GM12865 (cell line): ENCODE results near the gene NPM1.

ENCODE experiments used
- DNase-seq: peaks from one replicate; pipeline ENCODE4 v3.0.0; 2010; ENCODE audit warnings: low read depth
- H3K4me3 ChIP-seq: 2 replicates; pipeline ENCODE4 v1.5.1; 2011; ENCODE audit warnings: mild to moderate bottlenecking, low read depth, low read length, control low read depth
- TF ChIP-seq, protein P1 (sequence below): IDR thresholded peaks from 2 replicates; pipeline ENCODE4 v1.5.1; 2011; ENCODE audit warnings: low read length, control low read depth, low read depth, inconsistent platforms; ENCODE audit not compliant: insufficient read depth; ENCODE audit errors: missing control alignments

Gene NPM1

DNA sequence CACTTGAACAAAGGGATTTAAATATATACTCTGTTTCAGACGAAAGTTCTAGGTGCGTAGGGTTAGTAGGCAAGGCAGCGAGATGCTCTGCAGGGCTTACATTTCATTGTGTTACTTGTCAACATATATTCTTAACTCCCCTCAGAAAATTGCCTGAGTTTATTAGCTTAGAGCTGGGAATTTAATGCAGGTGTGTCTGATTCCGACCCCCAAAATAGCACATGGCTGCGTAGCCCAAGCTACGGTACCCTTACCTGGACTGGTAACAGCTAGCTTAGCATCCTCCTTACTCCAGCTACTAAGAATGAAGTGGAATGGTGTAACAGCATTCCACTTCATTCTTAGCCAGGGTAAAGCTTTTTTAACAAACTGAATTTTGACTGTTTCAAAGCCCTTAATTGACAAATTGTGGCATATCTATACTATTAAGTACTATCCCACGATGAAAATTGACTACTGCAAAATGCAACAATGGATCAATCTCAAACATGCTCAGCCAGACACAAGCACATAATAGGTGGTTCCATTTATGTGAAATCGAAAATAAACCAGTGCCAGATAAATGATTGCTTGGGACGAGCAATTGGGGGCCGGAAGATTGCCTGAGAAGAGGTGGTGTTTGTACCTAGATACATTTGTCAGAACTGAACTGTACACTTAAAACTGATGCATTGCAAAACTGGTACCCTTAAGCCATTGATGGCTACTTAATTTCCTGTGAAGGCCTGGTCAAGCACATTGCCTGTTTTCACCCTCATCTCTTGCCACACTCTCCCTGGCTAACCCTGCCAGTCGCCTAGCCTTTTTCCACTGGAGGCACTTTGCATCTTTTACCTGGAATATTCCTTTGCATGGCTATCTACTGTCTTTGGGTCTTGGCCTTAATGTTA, 28.8 kb downstream of the NPM1 start:
- no peak overlapping the region for H3K4me3 ChIP-seq
- TF ChIP-seq, protein P1, sequence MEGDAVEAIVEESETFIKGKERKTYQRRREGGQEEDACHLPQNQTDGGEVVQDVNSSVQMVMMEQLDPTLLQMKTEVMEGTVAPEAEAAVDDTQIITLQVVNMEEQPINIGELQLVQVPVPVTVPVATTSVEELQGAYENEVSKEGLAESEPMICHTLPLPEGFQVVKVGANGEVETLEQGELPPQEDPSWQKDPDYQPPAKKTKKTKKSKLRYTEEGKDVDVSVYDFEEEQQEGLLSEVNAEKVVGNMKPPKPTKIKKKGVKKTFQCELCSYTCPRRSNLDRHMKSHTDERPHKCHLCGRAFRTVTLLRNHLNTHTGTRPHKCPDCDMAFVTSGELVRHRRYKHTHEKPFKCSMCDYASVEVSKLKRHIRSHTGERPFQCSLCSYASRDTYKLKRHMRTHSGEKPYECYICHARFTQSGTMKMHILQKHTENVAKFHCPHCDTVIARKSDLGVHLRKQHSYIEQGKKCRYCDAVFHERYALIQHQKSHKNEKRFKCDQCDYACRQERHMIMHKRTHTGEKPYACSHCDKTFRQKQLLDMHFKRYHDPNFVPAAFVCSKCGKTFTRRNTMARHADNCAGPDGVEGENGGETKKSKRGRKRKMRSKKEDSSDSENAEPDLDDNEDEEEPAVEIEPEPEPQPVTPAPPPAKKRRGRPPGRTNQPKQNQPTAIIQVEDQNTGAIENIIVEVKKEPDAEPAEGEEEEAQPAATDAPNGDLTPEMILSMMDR, result no peak
- DNase-seq, result no peak

DNA sequence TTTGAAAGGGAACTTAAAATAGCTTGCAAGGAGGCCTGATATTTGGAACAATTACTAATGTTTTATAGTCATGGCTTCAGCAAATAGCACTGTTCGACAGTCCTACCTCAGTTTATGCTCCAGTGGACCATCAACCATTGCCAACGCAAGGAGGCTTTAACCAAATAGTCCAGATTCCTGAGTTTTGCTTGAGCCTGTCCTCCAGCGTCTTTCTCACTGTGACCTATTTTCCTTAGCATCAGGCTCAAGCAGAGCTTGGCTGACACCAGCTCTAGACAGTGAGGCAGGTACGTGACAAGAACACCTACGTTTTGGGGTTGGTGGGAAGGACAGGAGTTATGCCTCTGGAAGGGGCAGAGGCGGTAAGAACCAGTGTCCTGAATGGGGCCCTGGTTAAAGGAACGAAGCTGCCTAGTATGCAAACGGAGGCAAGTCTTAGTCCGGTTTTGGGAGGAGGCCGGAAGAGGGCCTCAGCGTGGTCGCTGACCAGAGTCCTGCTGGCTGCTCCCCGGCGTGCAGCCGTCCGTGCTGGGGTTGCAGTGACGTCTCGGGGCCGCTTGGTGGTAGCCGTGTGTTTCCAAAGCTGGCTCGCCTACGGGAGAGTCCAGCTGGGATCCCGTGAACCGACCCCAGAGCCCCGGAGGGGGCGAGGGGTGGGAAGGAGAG, 30.8 kb downstream of the NPM1 start:
- peak; percentile 74 for DNase-seq
- no peak overlapping the region for H3K4me3 ChIP-seq
- TF ChIP-seq, protein P1, result peak; percentile 89

DNA sequence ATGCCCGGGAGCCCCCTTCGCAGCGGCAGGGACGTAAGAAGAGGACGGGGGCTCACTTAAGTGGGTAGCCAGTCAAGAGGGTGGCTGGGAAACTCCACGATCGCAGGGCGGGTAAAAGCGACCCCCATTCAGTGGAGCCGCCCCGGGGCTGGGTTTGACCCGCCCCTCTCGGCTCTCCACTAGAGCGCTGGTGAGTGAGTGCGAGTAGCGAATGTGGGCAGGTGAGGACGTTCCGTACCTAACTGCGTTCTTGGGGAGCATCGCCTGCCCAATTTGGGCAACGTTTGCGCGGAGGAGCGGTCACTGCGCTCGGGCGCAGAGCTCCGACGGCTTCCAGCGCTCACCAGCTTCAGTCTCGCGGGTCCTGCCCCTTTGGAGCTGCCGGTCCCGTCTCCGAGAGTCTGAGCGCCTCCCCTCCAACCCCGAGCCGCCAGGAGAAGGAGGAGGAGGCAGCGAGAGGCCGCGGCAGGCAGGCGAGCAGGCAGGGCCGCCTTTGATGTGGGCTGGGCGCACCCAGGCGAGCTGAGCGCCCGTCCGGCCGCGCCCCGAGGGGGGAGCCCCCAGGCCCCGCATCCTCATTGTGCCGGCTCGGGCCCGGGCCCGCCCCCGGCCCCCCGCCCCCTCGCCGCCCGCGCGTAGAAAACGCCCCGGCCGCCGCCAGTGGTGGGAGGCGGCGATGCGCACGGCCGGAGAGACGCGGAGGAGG, 31.5 kb downstream of the NPM1 start, which contains the start of gene FGF18:
TSS of gene FGF18 (plus strand) at position 666 of the 706 bp plus-strand sequence. CDS start 553 bp downstream, outside the sequence.
- DNase-seq, result peak; percentile 58
- H3K4me3 ChIP-seq, result peak within 1 kb of the TSS; percentile 39
- TF ChIP-seq, protein P1, result no peak

DNA sequence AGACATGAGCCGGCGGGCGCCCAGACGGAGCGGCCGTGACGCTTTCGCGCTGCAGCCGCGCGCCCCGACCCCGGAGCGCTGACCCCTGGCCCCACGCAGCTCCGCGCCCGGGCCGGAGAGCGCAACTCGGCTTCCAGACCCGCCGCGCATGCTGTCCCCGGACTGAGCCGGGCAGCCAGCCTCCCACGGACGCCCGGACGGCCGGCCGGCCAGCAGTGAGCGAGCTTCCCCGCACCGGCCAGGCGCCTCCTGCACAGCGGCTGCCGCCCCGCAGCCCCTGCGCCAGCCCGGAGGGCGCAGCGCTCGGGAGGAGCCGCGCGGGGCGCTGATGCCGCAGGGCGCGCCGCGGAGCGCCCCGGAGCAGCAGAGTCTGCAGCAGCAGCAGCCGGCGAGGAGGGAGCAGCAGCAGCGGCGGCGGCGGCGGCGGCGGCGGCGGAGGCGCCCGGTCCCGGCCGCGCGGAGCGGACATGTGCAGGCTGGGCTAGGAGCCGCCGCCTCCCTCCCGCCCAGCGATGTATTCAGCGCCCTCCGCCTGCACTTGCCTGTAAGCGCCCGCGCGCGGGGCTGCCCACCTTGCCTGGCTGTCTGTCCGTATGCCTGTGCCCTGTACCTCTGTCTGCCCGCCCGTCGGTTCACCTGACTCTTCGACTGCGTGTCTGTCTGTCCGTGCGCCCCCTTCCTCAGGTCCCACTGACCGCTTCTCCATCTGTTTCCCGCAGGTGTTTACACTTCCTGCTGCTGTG, 32.2 kb downstream of the NPM1 start:
- TF ChIP-seq, protein P1, result no peak
- DNase-seq, result peak; percentile 33
- H3K4me3 ChIP-seq, result peak overlapping the region; percentile 7; the same call in 1 of the 2 replicates

DNA sequence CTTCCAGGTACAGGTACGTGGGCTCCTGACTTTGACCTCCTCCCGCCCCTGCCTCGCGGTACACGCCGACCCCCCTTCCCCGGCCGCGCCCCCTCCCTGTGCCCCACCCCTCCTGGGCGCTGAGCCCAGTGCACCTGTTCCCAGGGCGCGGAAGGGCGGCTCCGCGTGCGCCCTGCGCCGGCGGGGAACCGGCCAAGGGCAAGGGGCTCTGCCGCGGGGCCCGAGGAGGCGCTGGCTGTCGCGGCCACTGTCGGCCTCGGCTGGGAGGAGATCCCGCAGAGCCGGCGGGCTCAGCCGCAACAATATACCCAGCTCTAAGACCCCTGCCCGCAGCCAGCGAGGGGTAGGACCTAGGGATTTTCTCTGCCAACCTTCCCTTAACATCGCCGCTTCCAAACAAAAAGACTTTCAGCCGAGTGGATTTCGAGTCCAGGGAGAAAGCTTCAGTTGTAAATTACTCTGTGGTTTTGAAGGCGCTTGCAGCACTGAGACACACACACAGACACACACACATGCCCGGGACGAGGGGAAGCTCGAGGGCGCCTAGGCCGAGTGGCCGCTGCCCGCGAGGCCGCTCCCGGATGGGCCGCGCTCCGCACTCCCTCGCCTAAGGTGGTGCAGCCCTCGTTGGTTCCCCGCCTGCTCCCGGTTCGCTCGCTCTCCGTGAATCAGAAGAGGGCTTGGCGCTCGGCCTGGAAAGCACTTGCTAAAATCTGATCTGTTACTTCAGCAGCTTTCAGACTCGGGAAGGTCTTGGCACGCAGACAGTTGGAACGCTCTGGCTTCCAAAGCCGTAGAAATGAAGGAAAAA, 33.0 kb downstream of the NPM1 start:
- H3K4me3 ChIP-seq, result no peak overlapping the region
- TF ChIP-seq, protein P1, result no peak
- no peak for DNase-seq
